SKM-1 treated with dmso at 0.1 percent for 144 hours (cell line): Measurements from ENCODE around the gene GPR155.

Experiments
- DNase-seq: peaks from one replicate; lab custom pipeline; 2025; ENCODE audit not compliant: unreplicated experiment; lab: John Stamatoyannopoulos, UW

Gene GPR155, protein sequence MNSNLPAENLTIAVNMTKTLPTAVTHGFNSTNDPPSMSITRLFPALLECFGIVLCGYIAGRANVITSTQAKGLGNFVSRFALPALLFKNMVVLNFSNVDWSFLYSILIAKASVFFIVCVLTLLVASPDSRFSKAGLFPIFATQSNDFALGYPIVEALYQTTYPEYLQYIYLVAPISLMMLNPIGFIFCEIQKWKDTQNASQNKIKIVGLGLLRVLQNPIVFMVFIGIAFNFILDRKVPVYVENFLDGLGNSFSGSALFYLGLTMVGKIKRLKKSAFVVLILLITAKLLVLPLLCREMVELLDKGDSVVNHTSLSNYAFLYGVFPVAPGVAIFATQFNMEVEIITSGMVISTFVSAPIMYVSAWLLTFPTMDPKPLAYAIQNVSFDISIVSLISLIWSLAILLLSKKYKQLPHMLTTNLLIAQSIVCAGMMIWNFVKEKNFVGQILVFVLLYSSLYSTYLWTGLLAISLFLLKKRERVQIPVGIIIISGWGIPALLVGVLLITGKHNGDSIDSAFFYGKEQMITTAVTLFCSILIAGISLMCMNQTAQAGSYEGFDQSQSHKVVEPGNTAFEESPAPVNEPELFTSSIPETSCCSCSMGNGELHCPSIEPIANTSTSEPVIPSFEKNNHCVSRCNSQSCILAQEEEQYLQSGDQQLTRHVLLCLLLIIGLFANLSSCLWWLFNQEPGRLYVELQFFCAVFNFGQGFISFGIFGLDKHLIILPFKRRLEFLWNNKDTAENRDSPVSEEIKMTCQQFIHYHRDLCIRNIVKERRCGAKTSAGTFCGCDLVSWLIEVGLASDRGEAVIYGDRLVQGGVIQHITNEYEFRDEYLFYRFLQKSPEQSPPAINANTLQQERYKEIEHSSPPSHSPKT

GRCh38 chr2:174486563-174487107, at the start of gene GPR155:
TSS of gene GPR155 (minus strand) at chr2:174487029. CDS start at chr2:174481956, 5,073 bp downstream.
- peak; percentile 8 for DNase-seq

DNA sequence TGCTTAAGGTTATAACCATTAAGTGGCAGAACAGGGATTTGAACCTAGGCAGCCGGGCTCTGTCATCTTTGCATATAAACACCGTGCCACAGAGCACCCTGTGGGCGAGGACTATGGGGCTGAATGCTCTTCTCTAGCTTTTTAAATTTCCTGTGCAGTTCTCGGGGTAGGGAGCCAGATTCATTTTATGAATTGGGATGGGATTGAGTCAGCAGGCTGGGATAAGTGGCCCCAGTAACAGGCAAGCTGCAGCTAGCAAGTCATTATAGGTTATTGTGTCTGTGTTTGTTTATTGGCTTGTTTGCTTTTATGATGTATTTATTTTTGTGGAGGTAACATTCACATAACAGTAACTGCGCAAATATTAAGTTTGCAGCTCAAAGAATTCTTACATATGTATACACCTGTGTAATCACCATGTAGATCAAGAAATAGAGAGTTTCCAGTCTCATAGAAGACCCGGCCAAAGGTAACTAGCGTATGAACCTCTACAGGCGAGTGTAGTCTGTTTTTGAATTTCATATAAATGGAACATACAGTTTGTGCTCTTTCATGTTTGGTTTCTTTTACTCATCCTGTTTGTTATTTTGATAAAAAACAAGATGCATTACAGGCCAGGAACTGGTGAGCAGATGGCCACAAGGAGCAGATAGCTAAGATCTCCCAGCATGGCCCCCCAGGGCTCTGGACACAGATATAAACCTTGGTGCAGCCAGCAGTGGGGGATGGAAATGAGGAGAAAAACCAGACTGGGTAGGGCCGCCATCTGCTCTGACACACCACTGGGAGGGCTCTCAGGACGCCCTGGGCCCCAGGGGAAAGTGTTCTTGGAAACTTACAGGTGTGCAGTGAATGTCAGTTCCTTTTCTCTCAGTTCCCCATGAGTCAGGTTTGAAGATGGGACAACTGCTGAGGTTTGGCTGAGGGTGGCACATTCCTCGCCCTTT, 49.2 kb upstream of the GPR155 start:
- DNase-seq, result no peak

GRCh38 chr2:174535083-174535482, 48.3 kb upstream of the GPR155 start:
- DNase-seq, result no peak

DNA sequence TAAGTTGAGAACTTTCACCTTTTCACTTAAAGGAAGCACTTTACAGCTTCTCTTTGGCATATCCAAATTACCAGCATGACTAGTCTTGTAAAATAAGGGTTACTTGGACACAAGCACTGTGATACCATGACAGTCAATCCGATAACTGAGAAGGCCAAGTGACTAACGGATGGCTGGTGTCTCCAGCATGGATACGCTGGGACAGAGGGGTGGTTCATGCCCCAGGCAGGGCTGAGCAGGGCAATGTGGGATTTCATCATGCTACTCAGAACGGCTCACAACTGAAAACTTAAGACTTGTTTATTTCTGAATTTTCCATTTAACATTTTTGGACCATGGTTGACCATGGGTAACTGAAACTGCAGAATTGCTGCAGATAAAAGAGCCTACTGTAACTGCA, 43.1 kb upstream of the GPR155 start:
- no peak for DNase-seq

DNA sequence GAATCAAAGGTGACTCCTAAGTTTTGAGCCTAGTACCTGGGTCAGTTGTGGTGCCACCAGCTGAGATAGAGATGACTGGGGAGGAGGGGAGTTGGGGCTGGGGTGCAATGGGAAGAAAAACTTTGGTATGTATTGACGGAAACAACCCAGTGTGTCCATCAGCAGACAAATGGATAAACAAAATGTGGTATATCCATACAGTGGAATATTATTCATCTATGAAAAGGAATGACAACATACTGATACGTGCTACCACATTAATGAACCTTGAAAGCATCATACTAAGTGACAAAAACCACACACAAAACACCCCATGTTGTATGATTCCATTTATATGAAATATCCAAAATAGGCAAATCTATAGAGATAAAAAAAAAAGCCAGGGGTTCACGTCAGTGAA, 41.1 kb upstream of the GPR155 start:
- DNase-seq, result no peak

DNA sequence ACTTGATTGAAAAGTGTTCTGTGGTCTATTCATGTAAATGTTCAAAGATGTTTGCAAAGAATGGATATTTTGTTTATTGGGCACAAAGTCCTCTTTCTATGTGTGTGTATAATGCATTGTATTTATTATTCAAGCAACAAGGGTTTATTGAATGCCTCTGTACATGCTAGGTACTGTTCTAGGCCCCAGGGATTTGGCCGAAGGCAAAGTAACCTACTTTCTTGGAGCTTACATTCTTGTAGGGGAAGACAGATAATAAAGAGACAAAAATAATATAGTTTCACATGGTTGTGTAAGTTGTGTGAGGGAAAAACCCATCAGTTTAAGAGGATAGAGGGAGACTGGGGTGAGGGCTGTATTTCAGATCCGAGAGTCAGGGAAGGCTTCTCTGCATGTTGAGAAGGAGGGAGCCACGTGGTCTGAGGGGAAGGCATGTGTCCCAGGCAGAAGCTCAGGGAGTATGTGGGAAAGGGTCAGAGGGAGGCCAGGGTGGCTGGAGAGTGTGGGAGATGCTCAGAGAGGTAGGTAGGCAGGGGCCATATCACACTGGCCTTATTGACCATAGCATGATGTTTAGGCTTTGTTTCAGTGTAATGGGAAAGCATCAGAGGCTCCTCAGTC, 40.4 kb upstream of the GPR155 start:
- DNase-seq, result no peak

- peak; percentile 53 for DNase-seq
These were observed 37.7 kb upstream of the GPR155 start for GRCh38 chr2:174524527-174524926.

DNA sequence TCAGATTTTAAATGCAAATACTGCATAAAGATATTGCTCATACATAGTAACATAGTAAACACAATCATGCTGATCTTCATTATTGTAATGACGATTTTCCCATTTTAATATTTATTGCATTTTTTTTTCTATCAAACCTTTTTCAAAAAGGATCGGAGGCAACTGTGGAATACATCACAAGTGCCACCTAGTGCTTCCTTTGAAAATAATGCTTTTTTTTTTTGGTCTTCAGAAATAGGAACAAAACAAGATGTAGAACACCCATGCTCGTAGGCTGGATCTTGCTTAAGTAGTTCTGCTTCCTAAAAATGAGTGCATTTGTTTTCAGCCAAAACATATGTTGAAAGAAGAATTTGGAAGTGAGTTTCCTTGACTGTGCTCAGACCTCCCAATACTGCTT, 35.7 kb upstream of the GPR155 start:
- peak; percentile 73 for DNase-seq

DNA sequence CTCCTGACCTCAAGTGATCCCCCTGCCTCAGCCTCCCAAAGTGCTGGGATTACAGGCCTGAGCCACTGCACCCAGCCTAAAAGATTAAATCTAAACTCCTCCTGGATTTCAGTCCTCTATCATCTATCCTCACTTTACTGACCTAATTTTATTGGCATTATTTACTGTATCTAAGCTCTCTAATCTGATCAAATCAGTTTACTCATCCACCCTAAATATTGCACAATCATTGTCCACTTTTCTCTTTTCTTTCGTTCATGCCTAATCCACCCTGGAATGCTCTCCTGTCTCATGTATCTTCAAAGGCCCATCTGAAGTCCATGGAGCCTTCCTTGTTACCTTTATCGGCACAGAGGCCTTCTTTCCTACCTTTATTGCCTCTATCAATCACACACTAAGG, 31.6 kb upstream of the GPR155 start:
- no peak for DNase-seq

DNA sequence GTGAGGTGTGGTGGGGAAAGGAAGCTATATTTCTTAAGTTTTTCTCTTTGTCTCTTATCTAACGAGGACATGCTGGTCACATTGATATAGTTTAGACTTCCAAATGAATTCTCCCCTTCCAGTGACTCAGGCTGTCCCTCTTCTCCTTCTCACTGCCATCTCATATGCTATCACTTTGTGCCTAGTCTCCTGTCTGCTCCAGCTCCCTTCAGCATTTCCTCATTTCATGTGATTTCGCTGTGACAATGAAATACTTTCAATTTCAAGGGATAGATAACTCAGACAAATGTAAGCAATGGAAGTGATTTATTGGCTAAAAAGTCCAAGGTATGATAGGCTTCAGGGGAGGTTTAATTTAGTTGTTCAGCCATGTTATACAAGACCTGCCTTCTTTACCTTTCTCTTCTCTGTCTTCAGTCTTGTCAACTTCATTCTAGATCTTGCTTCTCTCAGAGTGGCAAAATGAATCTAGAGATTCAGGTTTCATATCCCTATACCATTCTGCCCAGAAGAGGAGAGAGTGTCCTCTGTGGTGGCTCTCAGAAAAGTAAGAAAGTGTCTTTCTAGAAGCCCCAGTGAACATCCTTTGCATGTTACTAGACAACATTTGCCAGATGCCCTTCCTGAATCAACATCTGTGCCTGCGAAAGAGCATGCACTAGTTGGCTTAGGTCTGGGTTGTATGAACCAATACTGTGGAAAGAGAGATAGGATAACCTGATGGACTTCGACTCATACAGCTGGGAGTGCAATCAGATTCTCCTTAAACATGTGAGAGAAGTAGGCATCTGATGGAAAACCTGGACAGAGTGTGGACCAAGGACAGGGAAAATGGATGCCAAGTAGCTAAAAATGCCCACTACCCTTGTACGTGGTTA, 29.9 kb upstream of the GPR155 start:
- DNase-seq, result no peak

- DNase-seq, result no peak
These were observed 25.5 kb upstream of the GPR155 start for GRCh38 chr2:174512345-174512744.

DNA sequence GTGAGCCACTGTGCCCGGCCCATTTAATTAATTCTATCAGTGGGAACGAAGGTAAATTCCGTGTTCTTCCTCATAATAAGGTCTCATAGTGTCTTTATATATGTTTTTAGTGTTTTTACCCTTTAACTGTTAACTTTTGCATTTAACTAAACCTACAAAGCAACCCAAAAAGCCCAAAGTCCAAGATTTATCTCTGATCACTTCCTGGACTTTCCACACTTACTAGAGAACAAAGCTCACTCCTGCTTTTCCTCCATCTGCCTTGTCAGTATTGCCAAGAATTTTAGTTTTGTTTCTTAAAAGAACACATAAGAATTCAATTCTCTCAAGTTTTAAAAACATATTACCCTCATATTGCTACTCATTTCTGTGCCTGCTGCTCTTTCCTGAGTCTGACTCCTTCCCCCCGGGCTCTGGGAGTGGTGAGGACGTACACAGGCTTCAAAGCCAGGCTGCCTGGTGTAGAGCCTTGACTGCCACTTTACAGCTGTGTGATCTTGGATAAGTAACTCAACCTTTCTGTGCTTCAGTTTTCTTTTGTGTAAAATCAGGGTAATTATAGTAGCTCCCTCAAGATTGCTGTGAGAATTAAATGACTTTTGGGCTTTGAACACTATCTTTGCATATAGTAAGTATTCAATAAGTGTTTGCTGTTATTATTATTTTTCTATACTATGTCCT, 24.9 kb upstream of the GPR155 start:
- DNase-seq, result no peak

GRCh38 chr2:174510583-174511189, 23.9 kb upstream of the GPR155 start:
- DNase-seq, result no peak

GRCh38 chr2:174503161-174503809, 16.5 kb upstream of the GPR155 start:
- no peak for DNase-seq

- no peak for DNase-seq
These were observed 12.5 kb upstream of the GPR155 start for GRCh38 chr2:174499371-174499770.

DNA sequence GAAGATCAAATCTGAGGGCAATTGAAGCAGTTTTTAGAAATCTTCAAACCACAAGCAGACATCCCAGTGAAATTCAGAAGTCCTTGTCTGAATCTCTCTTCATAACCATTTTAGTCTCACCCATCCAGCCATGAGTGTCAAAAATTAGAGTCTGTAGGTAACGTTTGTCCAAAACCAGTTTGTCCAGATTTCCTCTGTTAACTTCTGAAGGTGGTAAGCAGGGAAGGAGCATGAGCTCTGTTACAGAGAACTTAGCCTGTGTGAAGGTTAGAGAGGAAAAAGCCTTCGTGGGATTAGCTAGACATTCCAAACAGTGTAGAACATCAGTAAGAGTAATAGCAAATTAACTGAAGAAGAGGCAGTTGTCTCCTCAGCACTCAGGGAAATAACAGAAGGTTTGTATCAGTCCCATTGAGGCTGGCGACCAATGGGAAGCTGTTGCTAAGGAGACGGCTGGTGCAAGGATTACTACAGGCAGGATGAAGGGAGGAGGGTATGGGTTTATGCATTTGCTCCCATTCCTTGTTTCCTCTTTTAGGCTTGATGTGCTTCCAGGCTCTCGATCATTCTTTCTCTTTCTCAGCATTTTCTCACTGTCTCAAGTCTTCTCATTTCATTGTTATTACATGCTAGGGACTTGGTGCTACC, 8.7 kb upstream of the GPR155 start:
- no peak for DNase-seq
